DOHH2 (cell line): ENCODE measurements around the gene ZNF512.

Source experiments
- H3F3A ChIP-seq: fragments of 200-600 bp; sonication (generic), shearing (Covaris generic); 2 replicates; pipeline ENCODE4 v1.6.0; 2016; ENCODE audit warnings: antibody characterized with exemption, mild to moderate bottlenecking; ENCODE audit not compliant: control insufficient read depth, insufficient read depth
- H3K27ac ChIP-seq: fragments of 200-600 bp; sonication (generic); 2 replicates; pipeline ENCODE4 v1.5.1; 2014; ENCODE audit warnings: low read depth, mild to moderate bottlenecking, low read length, moderate library complexity
- H3K27me3 ChIP-seq: fragments of 200-600 bp; sonication (generic); 2 replicates; pipeline ENCODE4 v1.6.1; 2014; ENCODE audit warnings: mild to moderate bottlenecking, low read length, mixed read lengths; ENCODE audit not compliant: control insufficient read depth
- H3K36me3 ChIP-seq: fragments of 200-600 bp; sonication (generic); 2 replicates; pipeline ENCODE4 v1.6.1; 2014; ENCODE audit warnings: mild to moderate bottlenecking, low read length, moderate library complexity, mixed read lengths; ENCODE audit not compliant: control insufficient read depth
- H3K4me1 ChIP-seq: fragments of 200-600 bp; sonication (generic); 2 replicates; pipeline ENCODE4 v1.6.1; 2014; ENCODE audit warnings: mild to moderate bottlenecking, low read length, mixed read lengths; ENCODE audit not compliant: control insufficient read depth
- H3K4me2 ChIP-seq: fragments of 200-600 bp; sonication (generic); 2 replicates; pipeline ENCODE4 v1.6.0; 2014; ENCODE audit warnings: mild to moderate bottlenecking, low read length, moderate library complexity
- H3K4me3 ChIP-seq: fragments of 200-600 bp; sonication (generic); 2 replicates; pipeline ENCODE4 v1.5.1; 2014; ENCODE audit warnings: mild to moderate bottlenecking, low read length, mixed read lengths
- H3K79me2 ChIP-seq: fragments of 200-600 bp; sonication (generic); 2 replicates; pipeline ENCODE4 v1.6.1; 2014; ENCODE audit warnings: mild to moderate bottlenecking, low read length, mixed read lengths; ENCODE audit not compliant: control insufficient read depth
- H3K9me2 ChIP-seq: fragments of 200-600 bp; sonication (generic); replicated peaks from 2 replicates; pipeline ENCODE4 v1.6.1; 2014; ENCODE audit warnings: mild to moderate bottlenecking, low read length, mixed read lengths; ENCODE audit not compliant: control insufficient read depth
- H3K9me3 ChIP-seq: fragments of 200-600 bp; sonication (generic); 2 replicates; pipeline ENCODE4 v1.6.1; 2014; ENCODE audit warnings: antibody characterized with exemption, low read length, mixed read lengths; ENCODE audit not compliant: control insufficient read depth, insufficient read depth
- H4K20me1 ChIP-seq: fragments of 200-600 bp; sonication (generic); 2 replicates; pipeline ENCODE4 v1.6.0; 2014; ENCODE audit warnings: low read depth, mild to moderate bottlenecking, antibody characterized with exemption, low read length, moderate library complexity; ENCODE audit not compliant: control insufficient read depth, insufficient read depth
- EZH2phosphoT487 ChIP-seq: fragments of 200-600 bp; sonication (generic); IDR thresholded peaks from 2 replicates; pipeline ENCODE4 v1.6.1; 2017; ENCODE audit warnings: borderline replicate concordance, mild to moderate bottlenecking, antibody characterized with exemption, low read length, moderate library complexity, mixed read lengths
- TF ChIP-seq, protein P1 (sequence below): fragments of 200-600 bp; sonication (generic); IDR thresholded peaks from one replicate; pipeline ENCODE4 v1.5.1; 2014; ENCODE audit warnings: antibody characterized with exemption, mild to moderate bottlenecking, low read depth, low read length; ENCODE audit not compliant: poor library complexity, severe bottlenecking

ZNF512 gene

DNA sequence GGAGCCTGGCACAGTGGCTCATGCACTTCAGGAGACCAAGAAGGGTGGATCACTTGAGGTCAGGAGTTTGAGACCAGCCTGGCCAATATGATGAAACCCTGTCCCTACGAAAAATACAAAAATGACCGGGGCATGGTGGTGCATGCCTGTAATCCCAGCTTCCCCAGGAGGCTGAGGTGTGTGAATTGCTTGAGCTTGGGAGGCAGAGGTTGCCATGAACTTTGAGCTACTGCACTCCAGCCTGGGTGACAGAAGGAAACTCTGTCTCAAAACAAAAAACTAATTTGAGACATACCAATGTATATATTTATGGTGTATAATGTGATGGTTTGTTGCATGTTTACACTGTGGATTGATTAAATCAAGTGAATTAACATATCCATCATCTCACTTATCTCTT is 21.8 kb upstream of the ZNF512 start:
- H3K4me2 ChIP-seq = no peak overlapping the region
- no peaks in the 10 kb centered on the region for H3K9me3 ChIP-seq
- TF ChIP-seq, protein P1, sequence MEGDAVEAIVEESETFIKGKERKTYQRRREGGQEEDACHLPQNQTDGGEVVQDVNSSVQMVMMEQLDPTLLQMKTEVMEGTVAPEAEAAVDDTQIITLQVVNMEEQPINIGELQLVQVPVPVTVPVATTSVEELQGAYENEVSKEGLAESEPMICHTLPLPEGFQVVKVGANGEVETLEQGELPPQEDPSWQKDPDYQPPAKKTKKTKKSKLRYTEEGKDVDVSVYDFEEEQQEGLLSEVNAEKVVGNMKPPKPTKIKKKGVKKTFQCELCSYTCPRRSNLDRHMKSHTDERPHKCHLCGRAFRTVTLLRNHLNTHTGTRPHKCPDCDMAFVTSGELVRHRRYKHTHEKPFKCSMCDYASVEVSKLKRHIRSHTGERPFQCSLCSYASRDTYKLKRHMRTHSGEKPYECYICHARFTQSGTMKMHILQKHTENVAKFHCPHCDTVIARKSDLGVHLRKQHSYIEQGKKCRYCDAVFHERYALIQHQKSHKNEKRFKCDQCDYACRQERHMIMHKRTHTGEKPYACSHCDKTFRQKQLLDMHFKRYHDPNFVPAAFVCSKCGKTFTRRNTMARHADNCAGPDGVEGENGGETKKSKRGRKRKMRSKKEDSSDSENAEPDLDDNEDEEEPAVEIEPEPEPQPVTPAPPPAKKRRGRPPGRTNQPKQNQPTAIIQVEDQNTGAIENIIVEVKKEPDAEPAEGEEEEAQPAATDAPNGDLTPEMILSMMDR = no peak
- no peak for TF ChIP-seq EZH2phosphoT487
- H4K20me1 ChIP-seq = no peaks in the 10 kb centered on the region
- no peaks in the 10 kb centered on the region for H3K79me2 ChIP-seq
- no peaks in the 10 kb centered on the region for H3K9me2 ChIP-seq
- H3K27ac ChIP-seq = no peak overlapping the region
- H3K27me3 ChIP-seq = peaks cover 12% of the 10 kb centered on the region
- H3K4me3 ChIP-seq = no peak overlapping the region
- no peaks in the 10 kb centered on the region for H3K36me3 ChIP-seq
- no peaks in the 10 kb centered on the region for H3K4me1 ChIP-seq
- H3F3A ChIP-seq = no peaks in the 10 kb centered on the region; the same call in 1 of the 2 replicates

DNA sequence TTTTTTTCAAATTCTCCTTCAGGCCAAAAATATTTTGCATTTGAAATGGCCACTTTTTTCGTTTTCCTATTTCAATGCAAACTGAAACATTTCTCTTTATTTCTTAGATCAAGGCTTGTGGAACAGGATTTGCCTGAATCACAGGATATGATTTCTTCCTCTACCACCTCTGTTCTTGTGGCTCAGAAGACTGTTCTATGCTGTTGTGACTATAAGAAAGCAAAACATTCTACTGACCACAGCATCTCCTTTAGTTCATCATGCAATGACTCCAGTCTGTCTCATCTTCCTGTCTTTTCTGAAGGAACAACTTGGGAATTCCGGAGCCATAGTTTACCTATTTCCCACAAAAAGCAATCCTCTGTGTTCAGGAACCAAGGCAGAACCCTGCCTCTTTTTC is 16.2 kb upstream of the ZNF512 start:
- no peak overlapping the region for H3K4me2 ChIP-seq
- H3F3A ChIP-seq = no peaks in the 10 kb centered on the region
- H3K4me3 ChIP-seq = no peak overlapping the region
- H3K9me2 ChIP-seq = no peaks in the 10 kb centered on the region
- no peak overlapping the region for H3K27ac ChIP-seq
- H3K79me2 ChIP-seq = no peaks in the 10 kb centered on the region
- H3K36me3 ChIP-seq = no peaks in the 10 kb centered on the region
- no peaks in the 10 kb centered on the region for H3K4me1 ChIP-seq
- peaks cover 27% of the 10 kb centered on the region for H3K27me3 ChIP-seq
- no peaks in the 10 kb centered on the region for H3K9me3 ChIP-seq
- no peak for TF ChIP-seq EZH2phosphoT487
- TF ChIP-seq, protein P1 = no peak
- no peaks in the 10 kb centered on the region for H4K20me1 ChIP-seq

DNA sequence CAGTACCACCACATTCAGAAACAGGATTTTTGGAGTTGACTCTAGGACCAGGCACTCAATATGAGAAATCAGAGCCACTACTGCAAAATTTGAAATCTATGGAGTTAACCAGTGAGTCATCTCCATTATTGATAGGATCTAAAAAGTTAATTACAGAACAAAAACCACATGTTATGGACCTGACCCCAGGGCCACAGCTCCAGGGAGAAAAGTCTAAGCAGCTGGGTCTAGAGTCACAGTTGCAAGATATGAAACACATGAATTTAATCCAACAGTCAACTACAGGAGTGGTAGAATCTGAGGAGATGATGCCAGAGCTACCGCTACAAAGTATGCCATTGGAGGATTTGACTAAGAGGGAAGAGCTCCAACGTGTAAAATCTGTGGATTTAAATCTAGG is 13.4 kb upstream of the ZNF512 start:
- Histone ChIP-seq H4K20me1 (no peaks in the 10 kb centered on the region), H3K27ac (no peak overlapping the region), H3K79me2 (no peaks in the 10 kb centered on the region), H3K4me1 (no peaks in the 10 kb centered on the region), H3K4me3 (no peak overlapping the region), H3K9me3 (no peaks in the 10 kb centered on the region), H3K36me3 (no peaks in the 10 kb centered on the region), H3F3A (no peaks in the 10 kb centered on the region), H3K9me2 (no peaks in the 10 kb centered on the region), H3K27me3 (peaks cover 27% of the 10 kb centered on the region), H3K4me2 (no peak overlapping the region)
- TF ChIP-seq, protein P1 = no peak
- no peak for TF ChIP-seq EZH2phosphoT487

DNA sequence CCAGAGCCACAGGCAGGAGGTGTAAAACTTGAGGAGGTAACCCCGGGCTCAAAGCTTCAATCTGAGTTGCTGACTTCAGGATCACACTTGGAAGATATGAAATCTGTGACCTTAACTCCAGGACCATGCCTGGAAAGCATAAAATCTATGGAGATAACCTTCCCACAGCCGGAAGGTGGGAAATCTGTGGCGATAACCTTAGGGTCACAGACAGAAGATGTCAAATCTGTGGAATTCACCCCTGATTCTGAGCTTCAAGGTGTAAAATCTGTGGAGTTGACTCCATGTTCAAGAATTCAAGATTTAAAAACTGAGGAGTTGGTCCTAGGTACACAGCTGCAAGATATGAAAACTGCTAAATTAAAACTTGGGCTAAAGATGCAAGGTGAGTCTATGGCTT is 11.6 kb upstream of the ZNF512 start:
- H3K27ac ChIP-seq = no peak overlapping the region
- no peaks in the 10 kb centered on the region for H3K9me3 ChIP-seq
- H3K79me2 ChIP-seq = no peaks in the 10 kb centered on the region
- no peaks in the 10 kb centered on the region for H4K20me1 ChIP-seq
- TF ChIP-seq EZH2phosphoT487 = no peak
- TF ChIP-seq, protein P1 = no peak
- H3K4me1 ChIP-seq = no peaks in the 10 kb centered on the region
- peaks cover 15% of the 10 kb centered on the region for H3K27me3 ChIP-seq
- H3K4me3 ChIP-seq = no peak overlapping the region
- no peaks in the 10 kb centered on the region for H3F3A ChIP-seq
- H3K9me2 ChIP-seq = no peaks in the 10 kb centered on the region
- no peaks in the 10 kb centered on the region for H3K36me3 ChIP-seq
- no peak overlapping the region for H3K4me2 ChIP-seq
